Duodenal mucosa (tissue), 2 donors: ENCODE measurements around the gene STK32C.

ENCODE experiments used
- H3K27ac ChIP-seq: one replicate; pipeline ENCODE4 v1.7.0; 2013; ENCODE audit warnings: low read depth, low read length
- H3K27me3 ChIP-seq, 2 donors: one replicate each; pipeline ENCODE4 v1.7.0; 2013; ENCODE audit warnings: low read length in 2 of 2, control low read depth in 1 of 2; ENCODE audit not compliant: insufficient read depth in 2 of 2, control insufficient read depth in 1 of 2
- H3K36me3 ChIP-seq, 2 donors: one replicate each; pipeline ENCODE4 v1.7.0; 2013; ENCODE audit warnings: low read length in 2 of 2, control low read depth in 1 of 2; ENCODE audit not compliant: insufficient read depth in 2 of 2, control insufficient read depth in 1 of 2
- H3K4me1 ChIP-seq, 2 donors: one replicate each; pipeline ENCODE4 v1.7.0; 2013; ENCODE audit warnings: low read length in 2 of 2, control low read depth in 1 of 2; ENCODE audit not compliant: insufficient read depth in 2 of 2, control insufficient read depth in 1 of 2
- H3K4me3 ChIP-seq, 2 donors: one replicate each; pipeline ENCODE4 v1.7.0; 2013; ENCODE audit warnings: low read length in 2 of 2, low read depth in 1 of 2
- H3K9ac ChIP-seq, 2 donors: one replicate each; pipeline ENCODE4 v1.7.0; 2013; ENCODE audit warnings: low read length in 2 of 2, low read depth in 1 of 2
- H3K9me3 ChIP-seq, 2 donors: one replicate each; pipeline ENCODE4 v1.7.0; 2013; ENCODE audit warnings: low read length in 2 of 2, control low read depth in 1 of 2; ENCODE audit not compliant: control insufficient read depth in 1 of 2

The STK32C gene

DNA sequence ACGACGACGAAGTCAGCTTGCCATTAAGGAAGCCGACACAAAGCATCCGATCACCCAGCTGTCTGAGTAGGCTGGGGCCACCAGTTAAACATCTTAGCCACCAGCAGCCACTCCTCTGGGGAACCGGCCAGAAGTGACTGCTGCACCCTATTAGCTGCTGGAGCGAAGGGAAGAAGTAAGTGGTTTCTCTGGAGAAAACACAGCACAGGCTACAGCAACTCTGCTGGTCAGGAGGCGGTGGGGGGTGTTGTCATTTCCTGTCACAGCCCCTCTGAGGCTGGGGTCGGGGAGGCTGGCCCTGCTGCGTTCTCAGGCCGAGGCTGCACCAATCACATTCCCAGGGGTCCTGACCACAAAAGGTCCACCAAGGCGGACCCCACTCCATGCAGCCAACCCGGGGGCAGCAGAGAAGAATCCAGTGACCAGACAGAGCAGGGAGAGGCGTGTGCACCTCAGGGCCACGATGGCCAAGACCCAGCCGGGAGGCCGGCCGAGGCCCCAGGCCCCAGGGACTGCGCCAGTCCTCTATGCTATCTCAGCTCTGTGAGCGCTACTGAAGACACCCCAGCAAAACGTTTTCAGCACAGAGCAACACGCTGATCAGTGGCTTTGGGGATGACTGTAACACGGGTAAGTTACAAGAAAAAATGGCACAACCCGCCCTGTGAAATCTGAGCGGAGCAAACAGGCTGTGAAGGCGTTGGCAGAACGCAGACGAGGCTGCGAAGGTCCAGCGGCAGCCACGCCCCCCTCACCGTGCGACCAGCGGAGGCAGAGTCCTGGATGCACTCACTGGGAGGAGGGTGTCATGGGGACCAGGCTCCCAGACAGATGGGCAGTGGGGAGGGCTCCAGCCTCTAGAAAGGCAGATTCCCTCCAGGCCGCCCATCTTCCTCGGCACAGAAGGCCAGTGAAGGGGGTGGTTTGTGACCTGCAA is 24.8 kb downstream of the STK32C start:
- Histone ChIP-seq H3K27ac (no peak overlapping the region), H3K9me3 (no peaks in the 10 kb centered on the region), H3K4me3 (no peak overlapping the region), H3K27me3 (peaks cover 0 to 8% of the 10 kb centered on the region in 2 donors), H3K4me1 (peaks cover 0 to 3% of the 10 kb centered on the region in 2 donors), H3K36me3 (no peaks in the 10 kb centered on the region), H3K9ac (no peak overlapping the region)

DNA sequence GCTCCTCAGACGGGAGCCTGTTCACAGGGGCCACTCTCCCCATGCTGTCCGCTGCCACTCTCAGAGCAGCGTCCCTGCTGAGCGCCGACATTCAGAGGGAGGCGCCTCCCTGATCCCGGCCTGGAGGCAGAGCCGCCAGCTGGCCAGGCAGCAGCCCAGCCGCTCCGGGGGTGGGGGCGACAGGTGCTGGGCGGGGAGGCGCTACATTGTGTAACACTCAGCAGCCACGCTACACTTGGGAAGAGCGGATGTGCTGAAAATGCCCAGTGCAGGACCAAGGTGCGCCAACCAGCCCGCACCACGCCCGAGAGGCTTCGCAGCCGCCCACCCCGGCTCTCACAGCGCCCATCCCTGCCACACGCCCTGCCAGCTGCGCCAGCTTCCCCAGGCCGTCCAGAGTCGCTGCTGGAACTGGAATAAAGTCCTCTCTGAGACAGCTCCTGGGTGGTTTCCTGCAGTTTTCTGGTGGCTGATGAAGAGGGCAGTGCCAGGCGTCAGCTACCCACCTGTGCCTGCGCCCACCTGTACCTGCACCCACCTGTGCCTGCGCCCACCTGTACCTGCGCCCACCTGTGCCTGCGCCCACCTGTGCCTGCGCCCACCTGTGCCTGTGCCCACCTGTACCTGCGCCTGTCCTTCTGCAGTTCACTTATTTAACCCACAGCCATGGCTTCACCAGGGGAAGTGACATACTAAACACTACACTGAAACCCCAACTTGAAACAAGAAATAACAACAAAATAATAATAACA is 25.7 kb downstream of the STK32C start:
- peaks cover 0 to 8% of the 10 kb centered on the region in 2 donors for H3K27me3 ChIP-seq
- no peak overlapping the region for H3K4me3 ChIP-seq
- no peak overlapping the region for H3K9ac ChIP-seq
- H3K9me3 ChIP-seq: no peaks in the 10 kb centered on the region
- no peak overlapping the region for H3K27ac ChIP-seq
- peaks cover 0 to 3% of the 10 kb centered on the region in 2 donors for H3K4me1 ChIP-seq
- no peaks in the 10 kb centered on the region for H3K36me3 ChIP-seq

DNA sequence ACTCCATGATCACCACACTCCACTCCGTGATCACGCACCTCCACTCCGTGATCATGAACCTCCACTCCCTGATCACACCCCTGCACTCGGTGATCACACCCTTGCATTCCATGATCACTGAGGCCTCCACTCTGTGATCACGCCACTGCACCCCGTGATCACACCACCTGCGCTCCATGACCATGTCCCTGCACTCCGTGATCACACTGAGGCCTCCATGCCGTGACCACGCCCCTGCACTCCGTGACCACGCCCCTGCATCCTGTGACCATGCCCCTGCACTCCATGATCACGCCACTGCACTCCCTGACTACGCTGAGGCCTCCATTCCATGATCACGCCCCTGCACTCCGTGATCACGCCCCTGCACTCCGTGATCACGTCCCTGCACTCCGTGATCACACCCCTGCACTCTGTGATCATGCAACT is 27.1 kb downstream of the STK32C start:
- H3K27me3 ChIP-seq: peaks cover 0 to 8% of the 10 kb centered on the region in 2 donors
- no peak overlapping the region for H3K4me3 ChIP-seq
- peaks cover 0 to 3% of the 10 kb centered on the region in 2 donors for H3K4me1 ChIP-seq
- no peaks in the 10 kb centered on the region for H3K9me3 ChIP-seq
- H3K27ac ChIP-seq: no peak overlapping the region
- H3K36me3 ChIP-seq: no peaks in the 10 kb centered on the region
- no peak overlapping the region for H3K9ac ChIP-seq

DNA sequence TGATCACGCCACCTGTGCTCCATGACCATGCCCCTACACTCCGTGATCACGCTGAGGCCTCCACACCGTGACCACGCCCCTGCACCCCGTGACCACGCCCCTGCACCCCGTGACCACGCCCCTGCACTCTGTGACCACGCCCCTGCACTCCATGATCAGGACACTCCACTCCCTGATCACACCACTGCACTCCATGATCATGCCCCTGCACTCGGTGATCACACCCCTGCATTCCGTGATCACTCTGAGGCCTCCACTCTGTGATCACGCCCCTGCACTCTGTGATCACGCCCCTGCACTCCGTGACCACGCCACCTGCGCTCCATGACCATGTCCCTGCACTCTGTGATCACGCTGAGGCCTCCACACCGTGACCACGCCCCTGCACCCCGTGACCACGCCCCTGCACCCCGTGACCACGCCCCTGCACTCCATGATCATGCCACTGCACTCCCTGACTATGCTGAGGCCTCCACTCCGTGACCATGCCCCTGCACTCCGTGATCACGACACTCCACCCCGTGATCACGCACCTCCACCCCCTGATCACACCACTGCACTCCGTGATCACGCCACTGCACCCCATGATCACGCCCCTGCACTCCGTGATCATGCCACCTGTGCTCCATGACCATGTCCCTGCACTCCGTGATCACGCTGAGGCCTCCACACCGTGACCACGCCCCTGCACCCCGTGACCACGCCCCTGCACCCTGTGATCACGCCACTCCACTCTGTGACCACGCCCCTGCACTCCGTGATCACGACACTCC is 27.7 kb downstream of the STK32C start:
- no peak overlapping the region for H3K4me3 ChIP-seq
- no peaks in the 10 kb centered on the region for H3K9me3 ChIP-seq
- H3K27me3 ChIP-seq: peaks cover 0 to 8% of the 10 kb centered on the region in 2 donors

DNA sequence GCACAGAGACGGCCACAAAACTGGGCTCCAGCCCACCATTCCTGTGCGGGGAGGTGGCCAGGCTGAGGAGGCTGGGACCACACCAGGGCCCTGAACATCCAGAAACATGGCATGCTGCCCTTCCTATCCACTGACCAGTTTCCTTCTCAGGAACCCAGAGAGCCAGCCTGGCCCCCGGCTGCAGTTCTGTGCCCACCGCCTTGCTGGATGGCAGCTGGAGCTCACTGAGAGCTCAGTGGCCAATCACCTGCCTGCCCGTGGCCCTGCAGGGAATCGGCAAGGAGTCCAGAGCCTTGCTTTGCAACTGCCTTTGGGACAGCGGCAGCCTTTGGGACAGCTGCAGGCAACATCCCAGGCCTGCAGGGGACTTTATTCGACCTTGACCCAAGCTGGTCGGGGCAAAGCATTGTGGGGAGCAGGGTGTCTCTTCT is 30.4 kb downstream of the STK32C start:
- Histone ChIP-seq H3K27ac (no peak overlapping the region), H3K4me1 (no peaks in the 10 kb centered on the region), H3K4me3 (no peak overlapping the region), H3K27me3 (no peaks in the 10 kb centered on the region), H3K9me3 (no peaks in the 10 kb centered on the region), H3K9ac (no peak overlapping the region), H3K36me3 (no peaks in the 10 kb centered on the region)

More for the DNA sequence above, 27.7 kb downstream of the STK32C start:
- Histone ChIP-seq H3K36me3 (no peaks in the 10 kb centered on the region), H3K9ac (no peak overlapping the region), H3K27ac (no peak overlapping the region), H3K4me1 (peaks cover 0 to 3% of the 10 kb centered on the region in 2 donors)

DNA sequence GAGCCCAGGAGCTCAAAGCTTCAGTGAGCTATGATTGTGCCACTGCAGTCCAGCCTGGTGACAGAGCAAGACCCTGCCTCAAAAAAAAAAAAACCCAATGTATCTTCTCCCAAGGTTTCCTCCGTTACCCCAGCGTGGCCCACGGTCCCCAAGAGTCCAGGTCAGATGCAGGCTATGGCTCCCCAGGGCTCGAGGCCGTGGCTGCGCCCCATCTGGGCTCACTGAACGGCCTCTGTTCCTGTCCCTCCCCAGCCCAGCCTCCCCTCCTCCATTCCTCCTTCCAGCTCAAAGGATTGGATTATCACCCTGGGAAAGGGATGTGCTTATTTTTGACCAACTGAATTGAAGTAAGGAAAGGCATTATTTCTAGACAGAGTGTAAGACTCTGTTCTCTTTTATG is 31.0 kb downstream of the STK32C start:
- H3K36me3 ChIP-seq: no peaks in the 10 kb centered on the region
- H3K4me3 ChIP-seq: no peak overlapping the region
- peaks cover 0 to 5% of the 10 kb centered on the region in 2 donors for H3K4me1 ChIP-seq
- no peak overlapping the region for H3K27ac ChIP-seq
- H3K9me3 ChIP-seq: no peaks in the 10 kb centered on the region
- no peak overlapping the region for H3K9ac ChIP-seq
- no peaks in the 10 kb centered on the region for H3K27me3 ChIP-seq

DNA sequence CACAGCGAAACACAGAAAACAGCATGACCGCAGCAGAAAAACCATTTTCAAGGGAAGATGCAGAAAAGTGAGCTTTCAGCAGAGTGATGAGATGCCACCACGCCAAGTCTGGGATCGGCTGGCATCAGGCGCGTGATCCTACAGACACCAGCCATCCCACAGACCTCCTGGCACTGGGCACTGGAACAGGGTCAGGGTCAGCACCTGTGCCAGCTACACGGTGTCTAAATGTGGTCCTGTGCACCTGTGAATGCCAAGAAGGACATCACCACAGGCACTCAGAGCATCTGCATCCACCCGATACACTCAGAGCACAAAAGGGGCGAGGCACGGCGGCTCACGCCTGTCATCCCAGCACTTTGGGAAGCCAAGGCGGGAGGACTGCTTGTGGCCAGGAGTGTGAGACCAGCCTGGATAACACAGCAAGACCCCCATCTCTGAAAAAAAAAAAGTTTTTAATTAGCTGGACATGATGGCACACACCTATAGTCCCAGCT is 31.5 kb downstream of the STK32C start:
- Histone ChIP-seq H3K27me3 (no peaks in the 10 kb centered on the region), H3K36me3 (no peaks in the 10 kb centered on the region), H3K9me3 (no peaks in the 10 kb centered on the region), H3K27ac (no peak overlapping the region), H3K4me1 (peaks cover 0 to 5% of the 10 kb centered on the region in 2 donors), H3K9ac (no peak overlapping the region), H3K4me3 (no peak overlapping the region)

DNA sequence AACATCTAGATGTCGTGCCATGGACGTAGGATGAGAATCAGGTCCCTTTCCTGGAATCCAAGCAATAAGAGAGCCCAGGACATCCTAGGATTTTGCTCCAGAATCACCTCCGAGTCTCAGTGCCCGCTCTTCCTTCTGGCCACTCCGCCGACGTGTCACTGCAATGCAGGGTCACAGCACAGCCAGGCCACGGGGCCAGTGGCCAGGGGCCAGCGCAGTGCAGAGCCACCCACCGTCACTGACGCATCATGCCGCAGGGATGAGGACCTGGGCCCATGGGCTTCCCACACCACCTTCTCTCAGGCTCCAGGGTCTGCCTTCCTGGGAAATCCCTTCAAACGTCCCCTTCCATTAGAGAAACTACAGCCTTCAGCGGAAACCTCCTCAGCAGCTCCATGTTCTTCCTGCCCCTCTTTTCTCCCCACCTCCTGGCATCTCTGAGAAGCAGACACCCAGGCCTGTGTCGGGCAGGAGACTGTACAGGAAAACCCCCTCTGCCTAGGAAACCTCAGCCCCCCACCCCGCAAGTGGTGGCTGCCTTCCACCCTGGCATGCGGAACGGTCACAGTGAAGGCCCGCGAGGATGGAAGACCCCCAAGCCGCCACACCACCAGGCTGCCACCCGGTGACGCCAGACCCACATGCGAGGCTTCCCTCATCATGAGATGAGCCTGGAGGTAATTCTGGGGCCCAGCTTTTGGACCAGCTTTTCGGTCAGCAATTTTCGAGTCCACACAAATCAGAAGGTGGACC is 32.1 kb downstream of the STK32C start:
- Histone ChIP-seq H3K36me3 (no peaks in the 10 kb centered on the region), H3K9me3 (no peaks in the 10 kb centered on the region), H3K27me3 (no peaks in the 10 kb centered on the region)

DNA sequence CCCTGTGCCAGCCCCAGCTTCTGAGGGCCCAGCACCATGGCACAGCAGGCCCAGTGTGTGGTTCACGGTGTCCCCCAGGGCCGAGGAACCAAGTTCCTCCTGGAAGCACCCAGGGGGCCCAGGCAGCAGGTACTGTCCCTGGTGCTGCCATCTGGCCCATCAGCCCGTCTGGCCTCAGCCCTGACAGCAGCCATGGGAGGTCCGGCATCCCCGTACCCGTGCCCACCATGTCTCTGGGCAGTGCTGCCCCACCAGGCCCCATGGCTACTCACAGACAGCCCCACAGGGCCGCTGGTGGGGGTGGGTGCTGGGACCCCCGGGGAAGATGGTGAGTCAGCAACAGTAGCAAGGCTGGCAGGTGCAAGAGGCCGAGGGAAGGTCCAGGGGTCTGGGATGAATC is 32.8 kb downstream of the STK32C start:
- Histone ChIP-seq H3K27me3 (no peaks in the 10 kb centered on the region), H3K4me3 (no peak overlapping the region), H3K27ac (no peak overlapping the region), H3K36me3 (no peaks in the 10 kb centered on the region), H3K9ac (no peak overlapping the region), H3K4me1 (peaks cover 0 to 5% of the 10 kb centered on the region in 2 donors), H3K9me3 (no peaks in the 10 kb centered on the region)

More for the DNA sequence above, 32.1 kb downstream of the STK32C start:
- Histone ChIP-seq H3K27ac (no peak overlapping the region), H3K4me3 (no peak overlapping the region), H3K4me1 (peaks cover 0 to 5% of the 10 kb centered on the region in 2 donors), H3K9ac (no peak overlapping the region)
